Brain microvascular endothelial cell (primary cell): Measurements from ENCODE around the gene PCED1B.
"Not testable (repeated sequence)": the region's sequence is repeated elsewhere in the genome, so short reads cannot be mapped to it uniquely, and the experiment has no call there.

ENCODE experiments used
- DNase-seq: peaks from one replicate; pipeline ENCODE4 v3.0.0-alpha.2; 2020
- H3K27ac ChIP-seq: fragments of 250-450 bp; sonication (Bioruptor Pico); 2 replicates; pipeline ENCODE4 v1.5.1; 2020; ENCODE audit warnings: mild to moderate bottlenecking, moderate library complexity
- H3K27me3 ChIP-seq: fragments of 250-450 bp; sonication (Bioruptor Pico); replicated peaks from 2 replicates; pipeline ENCODE4 v1.5.1; 2020; ENCODE audit warnings: mild to moderate bottlenecking
- H3K36me3 ChIP-seq: fragments of 250-450 bp; sonication (Bioruptor Pico); replicated peaks from 2 replicates; pipeline ENCODE4 v1.5.1; 2020; ENCODE audit warnings: mild to moderate bottlenecking
- H3K4me3 ChIP-seq: 2 replicates; pipeline ENCODE4 v1.5.1; 2011; ENCODE audit warnings: low read depth, mild to moderate bottlenecking, control low read depth, low read length, moderate library complexity
- in situ Hi-C: cut with HindIII; loops from 2 replicates; pipeline ENCODE4 v1.10.0; 2017; ENCODE audit warnings: low sequenced_read_pairs, low pct_ligation_motif_present
- TF ChIP-seq, protein P1 (sequence below): IDR thresholded peaks from 2 replicates; pipeline ENCODE4 v1.5.1; 2011; ENCODE audit warnings: low read depth, mild to moderate bottlenecking, moderate library complexity, low read length, control low read depth, inconsistent platforms; ENCODE audit errors: missing control alignments

PCED1B gene

DNA sequence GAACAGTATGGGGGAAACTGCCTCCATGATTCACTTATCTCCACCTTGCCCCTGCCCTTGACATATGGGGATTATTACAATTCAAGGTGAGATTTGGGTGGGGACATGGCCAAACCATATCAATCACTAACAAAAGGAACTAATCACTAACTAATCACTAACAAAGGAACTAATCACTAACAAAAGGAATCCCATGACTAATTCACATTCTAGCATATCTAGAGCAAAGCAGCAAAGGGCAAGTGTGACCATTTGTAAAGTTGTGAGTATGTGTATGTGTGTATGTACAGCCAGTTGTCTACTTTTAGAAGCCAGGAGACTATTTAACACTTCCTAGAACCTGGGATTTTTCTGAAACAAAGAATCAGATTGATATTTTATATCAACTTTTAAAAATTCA lies 30.9 kb upstream of the PCED1B start:
- H3K27me3 ChIP-seq: no peaks in the 10 kb centered on the region
- TF ChIP-seq, protein P1, sequence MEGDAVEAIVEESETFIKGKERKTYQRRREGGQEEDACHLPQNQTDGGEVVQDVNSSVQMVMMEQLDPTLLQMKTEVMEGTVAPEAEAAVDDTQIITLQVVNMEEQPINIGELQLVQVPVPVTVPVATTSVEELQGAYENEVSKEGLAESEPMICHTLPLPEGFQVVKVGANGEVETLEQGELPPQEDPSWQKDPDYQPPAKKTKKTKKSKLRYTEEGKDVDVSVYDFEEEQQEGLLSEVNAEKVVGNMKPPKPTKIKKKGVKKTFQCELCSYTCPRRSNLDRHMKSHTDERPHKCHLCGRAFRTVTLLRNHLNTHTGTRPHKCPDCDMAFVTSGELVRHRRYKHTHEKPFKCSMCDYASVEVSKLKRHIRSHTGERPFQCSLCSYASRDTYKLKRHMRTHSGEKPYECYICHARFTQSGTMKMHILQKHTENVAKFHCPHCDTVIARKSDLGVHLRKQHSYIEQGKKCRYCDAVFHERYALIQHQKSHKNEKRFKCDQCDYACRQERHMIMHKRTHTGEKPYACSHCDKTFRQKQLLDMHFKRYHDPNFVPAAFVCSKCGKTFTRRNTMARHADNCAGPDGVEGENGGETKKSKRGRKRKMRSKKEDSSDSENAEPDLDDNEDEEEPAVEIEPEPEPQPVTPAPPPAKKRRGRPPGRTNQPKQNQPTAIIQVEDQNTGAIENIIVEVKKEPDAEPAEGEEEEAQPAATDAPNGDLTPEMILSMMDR: no peak
- in situ Hi-C loops: no loop called here

DNA sequence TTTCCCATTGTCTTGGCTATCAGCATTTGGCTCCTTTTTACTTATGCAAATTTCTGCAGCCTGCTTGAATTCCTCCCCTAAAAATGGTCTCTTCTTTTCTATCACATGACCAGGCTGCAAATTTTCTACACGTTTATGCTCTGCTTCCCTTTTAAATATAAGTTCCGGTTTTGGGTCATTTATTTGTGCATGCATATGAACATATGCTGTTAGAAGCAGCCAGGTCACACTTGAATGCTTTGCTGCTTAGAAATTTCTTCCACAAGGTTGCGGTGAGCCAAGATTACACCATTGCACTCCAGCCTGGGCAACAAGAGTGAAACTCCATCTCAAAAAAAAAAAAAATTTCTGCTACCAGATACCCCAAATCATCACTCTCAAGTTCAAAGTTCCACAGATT lies 28.1 kb upstream of the PCED1B start:
- in situ Hi-C loops, H3K4me3 ChIP-seq, DNase-seq, H3K27me3 ChIP-seq, H3K36me3 ChIP-seq, H3K27ac ChIP-seq: not testable (repeated sequence)

More for the DNA sequence above, 30.9 kb upstream of the PCED1B start:
- no peak overlapping the region for H3K27ac ChIP-seq
- H3K4me3 ChIP-seq: no peak overlapping the region
- H3K36me3 ChIP-seq: no peaks in the 10 kb centered on the region
- no peak for DNase-seq

DNA sequence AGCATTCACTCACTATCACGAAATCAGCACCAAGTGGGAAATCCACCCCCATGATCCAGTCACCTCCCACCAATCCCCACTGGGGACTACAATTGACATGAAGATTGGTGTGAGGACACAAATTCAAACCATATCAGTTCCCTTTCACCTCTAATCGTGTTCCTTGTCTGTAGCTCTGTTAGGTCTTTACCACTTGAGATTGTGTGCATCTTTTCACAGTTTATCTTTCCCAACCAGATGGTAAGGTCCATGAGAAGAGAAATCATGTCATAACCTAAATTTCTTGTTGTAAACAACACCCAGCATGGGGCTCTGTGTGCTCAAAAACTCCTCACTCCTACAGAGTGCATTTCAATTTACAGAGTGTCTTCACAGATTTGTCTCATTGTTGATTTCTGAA lies 27.1 kb upstream of the PCED1B start:
- no peak for DNase-seq
- Histone ChIP-seq H3K4me3 (no peak overlapping the region), H3K27me3 (no peaks in the 10 kb centered on the region), H3K27ac (no peak overlapping the region), H3K36me3 (no peaks in the 10 kb centered on the region)
- in situ Hi-C loops: no loop called here
- TF ChIP-seq, protein P1: no peak

DNA sequence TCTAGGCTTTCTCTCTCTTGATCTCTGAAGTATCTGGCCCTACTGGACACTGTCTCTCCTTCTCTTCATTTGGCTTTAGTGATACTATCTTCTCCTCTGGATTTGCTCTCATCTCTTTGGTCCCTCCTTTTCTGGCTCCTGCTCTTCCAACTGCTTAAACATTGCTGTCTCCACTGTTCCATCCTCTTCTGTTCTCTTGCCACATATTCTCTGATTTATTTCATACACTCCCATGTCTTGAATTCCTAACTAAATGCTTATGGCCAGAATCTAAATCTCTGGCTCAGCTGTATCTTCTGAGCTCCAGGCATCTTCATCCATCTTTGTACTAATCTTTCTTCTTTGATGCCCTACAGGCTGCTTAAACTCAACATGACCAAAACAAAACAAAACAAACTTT lies 25.5 kb upstream of the PCED1B start:
- TF ChIP-seq, protein P1: no peak
- in situ Hi-C loops: no loop called here
- Histone ChIP-seq H3K4me3 (no peak overlapping the region), H3K27ac (no peak overlapping the region), H3K27me3 (no peaks in the 10 kb centered on the region), H3K36me3 (no peaks in the 10 kb centered on the region)
- no peak for DNase-seq

DNA sequence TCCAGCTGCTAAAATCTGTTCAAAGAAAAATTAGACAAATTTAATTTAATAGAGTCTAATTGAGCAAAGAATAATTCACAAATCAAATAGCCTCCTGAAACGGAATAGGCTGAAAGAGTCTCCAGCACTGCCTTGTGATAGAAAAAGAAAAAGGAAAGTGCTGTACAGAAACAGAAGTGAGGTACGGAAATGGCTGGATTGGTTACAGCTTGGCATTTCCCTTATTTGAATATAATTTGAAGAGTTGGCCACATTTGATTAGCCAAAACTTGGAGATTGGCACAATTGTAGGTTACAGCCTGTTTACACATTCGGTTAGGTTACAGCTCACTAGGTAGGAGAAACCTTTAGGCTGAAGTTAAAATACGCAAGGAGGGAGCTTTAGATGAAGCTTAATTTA lies 24.8 kb upstream of the PCED1B start:
- no peak for DNase-seq
- in situ Hi-C loops: no loop called here
- no peaks in the 10 kb centered on the region for H3K27me3 ChIP-seq
- no peaks in the 10 kb centered on the region for H3K36me3 ChIP-seq
- H3K4me3 ChIP-seq: no peak overlapping the region
- no peak overlapping the region for H3K27ac ChIP-seq
- TF ChIP-seq, protein P1: no peak

DNA sequence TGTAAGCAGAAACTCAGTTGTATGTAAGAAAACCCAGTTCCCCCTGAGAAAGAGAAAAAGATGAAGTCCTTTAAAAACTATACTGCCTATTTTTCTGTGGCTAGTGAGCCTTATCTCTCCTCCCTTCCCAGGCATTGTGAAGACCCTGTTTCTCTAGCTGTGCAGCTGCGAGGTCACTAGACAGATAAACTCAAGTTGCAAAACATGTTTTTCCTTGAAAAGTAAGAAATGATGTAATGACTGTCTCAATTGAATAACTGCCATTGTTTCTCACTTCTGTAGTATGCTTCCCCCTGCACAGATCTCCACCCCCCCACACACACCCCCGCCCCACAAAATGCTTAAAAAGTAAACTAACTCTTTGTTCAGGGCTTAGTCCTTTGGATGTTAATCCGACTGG lies 23.6 kb upstream of the PCED1B start:
- DNase-seq, in situ Hi-C loops, H3K36me3 ChIP-seq, H3K27me3 ChIP-seq, H3K4me3 ChIP-seq, H3K27ac ChIP-seq: not testable (repeated sequence)

DNA sequence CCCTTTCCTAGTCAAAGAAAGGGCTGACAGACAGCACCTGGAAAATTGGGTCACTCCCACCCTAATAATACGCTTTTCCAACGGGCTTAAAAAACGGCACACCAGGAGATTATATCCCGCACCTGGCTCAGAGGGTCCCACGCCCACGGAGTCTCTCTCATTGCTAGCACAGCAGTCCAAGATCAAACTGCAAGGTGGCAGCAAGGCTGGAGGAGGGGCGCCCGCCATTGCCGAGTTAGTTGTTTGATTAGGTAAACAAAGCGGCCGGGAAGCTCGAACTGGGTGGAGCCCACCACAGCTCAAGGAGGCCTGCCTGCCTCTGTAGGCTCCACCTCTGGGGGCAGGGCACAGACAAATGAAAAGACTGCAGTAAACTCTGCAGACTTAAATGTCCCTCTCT lies 22.5 kb upstream of the PCED1B start:
- H3K4me3 ChIP-seq, H3K36me3 ChIP-seq, in situ Hi-C loops, H3K27me3 ChIP-seq, H3K27ac ChIP-seq, DNase-seq: not testable (repeated sequence)

DNA sequence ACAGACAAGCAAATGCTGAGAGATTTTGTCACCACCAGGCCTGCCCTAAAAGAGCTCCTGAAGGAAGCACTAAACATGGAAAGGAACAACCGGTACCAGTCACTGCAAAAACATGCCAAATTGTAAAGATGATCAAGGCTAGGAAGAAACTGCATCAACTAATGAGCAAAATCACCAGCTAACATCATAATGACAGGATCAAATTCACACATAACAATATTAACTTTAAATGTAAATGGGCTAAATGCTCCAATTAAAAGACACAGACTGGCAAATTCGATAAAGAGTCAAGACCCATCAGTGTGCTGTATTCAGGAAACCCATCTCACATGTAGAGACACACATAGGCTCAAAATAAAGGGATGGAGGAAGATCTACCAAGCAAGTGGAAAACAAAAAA lies 20.8 kb upstream of the PCED1B start:
- DNase-seq, H3K27ac ChIP-seq, in situ Hi-C loops, H3K27me3 ChIP-seq, H3K36me3 ChIP-seq, H3K4me3 ChIP-seq: not testable (repeated sequence)
